ENCODE results near the gene AGAP1. TPM values are rescaled to one million over a fixed set of nuclear protein-coding genes. Genes with fewer than 3 reads are reported as not detected.
"Not testable (repeated sequence)": the region's sequence is repeated elsewhere in the genome, so short reads cannot be mapped to it uniquely, and the experiment has no call there.

Gene AGAP1
- total RNA-seq, 2 experiments from 2014 or later = 1.6 to 2.4 TPM

GRCh38 chr2:235931676-235932075, 437.8 kb downstream of the AGAP1 start:
- POLR2A ChIA-PET = no interaction called here
- CTCF ChIA-PET = no interaction called here

DNA sequence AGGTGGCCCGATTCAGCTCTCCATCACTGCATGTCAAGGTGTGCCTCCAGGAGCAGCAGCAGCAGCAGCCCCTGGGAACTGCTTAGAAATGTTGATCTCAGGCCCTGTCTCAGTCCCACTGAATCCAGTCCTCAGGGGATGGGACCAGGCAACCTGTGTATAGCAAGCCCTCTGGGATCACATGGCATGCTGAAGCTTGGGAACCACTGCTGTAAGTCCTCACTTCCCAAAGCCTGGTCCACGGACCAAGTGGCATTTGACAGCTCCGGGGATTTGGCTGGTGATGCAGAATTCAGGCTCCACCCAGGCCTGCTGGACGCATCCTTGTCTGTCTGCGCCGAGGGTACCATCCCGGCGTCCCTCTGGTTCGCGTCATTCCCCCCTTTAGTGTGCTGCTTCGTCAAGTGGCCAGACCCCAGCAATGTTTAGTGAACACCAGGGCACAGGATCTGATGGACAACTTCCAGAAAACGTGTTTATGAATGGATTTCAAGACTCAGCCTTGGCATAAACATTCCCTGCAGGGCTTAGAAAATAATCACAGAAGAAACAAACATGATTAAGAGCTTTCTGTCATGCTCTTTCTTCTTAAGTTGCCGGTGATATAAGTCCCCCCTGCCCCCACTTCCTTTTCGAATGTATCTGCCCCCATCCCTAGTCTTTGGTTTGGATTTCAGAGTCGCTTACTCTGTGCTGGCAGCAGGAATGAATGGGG, 440.4 kb downstream of the AGAP1 start:
- CTCF ChIA-PET = no interaction called here

GRCh38 chr2:235934774-235935484, 441.1 kb downstream of the AGAP1 start:
- ChIA-PET CTCF (no interaction called here), POLR2A (no interaction called here)

More for the DNA sequence above, 440.4 kb downstream of the AGAP1 start:
- POLR2A ChIA-PET = no interaction called here

DNA sequence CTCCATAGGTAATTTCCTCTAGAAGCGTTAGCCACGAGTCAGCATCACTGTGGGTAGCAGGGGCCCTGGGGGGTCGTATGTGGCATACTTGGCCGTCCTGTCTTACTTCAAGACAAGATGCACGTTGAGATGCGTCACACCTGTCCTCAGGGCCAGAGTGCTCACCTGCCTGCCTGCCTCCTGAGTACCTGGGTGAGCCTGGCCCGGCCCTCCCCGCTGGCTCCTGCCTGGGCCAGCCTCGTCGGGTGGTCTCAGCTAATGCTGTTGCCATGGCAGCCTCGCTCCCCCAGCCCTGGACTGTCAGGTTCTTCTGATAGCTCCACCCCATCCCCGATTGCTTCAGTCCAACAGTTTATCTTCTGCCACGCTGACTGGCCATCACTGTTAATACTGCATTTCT, 441.9 kb downstream of the AGAP1 start:
- ChIA-PET POLR2A (no interaction called here), CTCF (no interaction called here)

DNA sequence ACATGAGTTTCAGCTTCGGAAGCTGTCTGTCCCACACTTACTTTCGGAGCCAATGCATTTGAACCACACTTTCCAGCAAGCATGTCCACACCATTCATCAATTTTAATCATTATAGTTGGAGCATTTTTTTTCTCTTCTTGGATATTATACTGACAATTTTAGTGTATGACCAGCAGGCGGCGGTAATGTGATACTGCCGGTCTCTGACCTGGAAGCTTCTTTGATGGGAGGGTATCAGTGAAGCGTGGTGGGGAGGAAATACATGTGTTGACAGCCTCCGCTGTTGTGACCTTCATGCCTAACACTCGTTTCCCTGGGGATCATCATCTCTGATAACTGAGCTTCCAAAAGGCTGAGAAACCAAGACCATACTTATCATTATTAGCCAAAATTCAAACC, 442.6 kb downstream of the AGAP1 start:
- CTCF ChIA-PET = no interaction called here
- POLR2A ChIA-PET = interaction anchor here (0.6 kb wide), 1 partner anchor 250 kb away, joined by 3 read pairs; no protein-coding TSS in a partner anchor

GRCh38 chr2:235937087-235937486, 443.2 kb downstream of the AGAP1 start:
- CTCF ChIA-PET = no interaction called here
- POLR2A ChIA-PET = interaction anchor here (0.6 kb wide), 1 partner anchor 249 kb away, joined by 3 read pairs; no protein-coding TSS in a partner anchor

DNA sequence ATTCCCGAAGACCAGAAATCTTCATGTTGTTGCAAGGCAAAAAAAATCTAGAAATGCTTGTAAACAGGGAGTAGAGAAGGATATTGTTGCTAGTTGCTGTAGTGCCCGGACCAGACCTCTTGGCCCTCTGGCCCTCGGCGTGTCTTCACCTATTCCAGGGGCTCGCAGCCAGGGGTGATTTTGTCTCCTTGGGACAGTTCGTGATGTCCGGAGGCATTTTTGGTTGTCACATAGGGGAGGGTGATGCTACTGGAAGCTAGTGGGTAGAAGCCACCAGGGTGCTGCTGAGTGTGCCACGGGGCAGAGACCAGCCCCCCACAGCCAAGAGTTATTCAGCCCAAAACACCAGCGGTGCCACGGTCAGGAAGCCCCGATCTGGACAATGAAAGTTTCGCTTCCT, 443.7 kb downstream of the AGAP1 start:
- CTCF ChIA-PET = no interaction called here
- POLR2A ChIA-PET = no interaction called here

DNA sequence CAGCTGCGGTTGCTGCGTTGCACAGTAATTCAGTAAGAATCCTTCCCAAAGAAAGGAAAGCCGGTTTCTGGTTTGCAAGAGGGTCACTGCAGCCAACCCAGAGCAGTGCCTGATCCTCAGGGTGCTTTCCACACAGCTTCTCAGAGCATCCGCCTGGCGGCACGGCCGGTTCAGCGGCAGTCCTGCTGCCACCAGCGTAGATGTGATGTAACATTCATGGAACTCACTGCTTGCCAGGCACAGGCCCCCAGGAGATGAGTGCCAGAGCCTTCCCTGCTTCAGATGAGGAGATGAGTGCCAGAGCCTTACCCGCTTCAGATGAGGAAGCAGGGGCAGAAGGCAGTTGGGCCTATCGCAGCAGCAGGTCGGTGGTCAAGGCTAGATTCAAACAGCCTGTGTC, 444.1 kb downstream of the AGAP1 start:
- POLR2A ChIA-PET = no interaction called here
- CTCF ChIA-PET = no interaction called here

DNA sequence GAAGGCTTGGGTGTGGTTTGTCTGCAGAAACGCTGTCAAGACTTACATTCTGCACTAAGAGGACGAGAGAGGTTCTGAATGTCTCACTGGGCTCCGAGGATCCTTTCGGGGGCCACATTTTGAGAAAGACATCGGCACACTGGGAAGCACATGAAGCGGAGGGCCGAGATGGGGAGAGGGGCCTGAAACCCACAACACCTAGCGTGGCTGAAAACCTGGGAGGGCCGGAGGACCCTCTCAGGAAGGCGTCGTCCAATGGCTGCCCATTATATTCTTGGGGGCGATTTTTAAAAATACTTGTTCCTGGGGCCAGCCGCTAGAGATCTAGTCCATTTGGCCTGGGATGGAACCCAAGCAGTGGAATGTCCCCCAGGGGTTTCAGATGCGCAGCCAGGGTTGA, 444.8 kb downstream of the AGAP1 start:
- ChIA-PET CTCF (no interaction called here), POLR2A (no interaction called here)

DNA sequence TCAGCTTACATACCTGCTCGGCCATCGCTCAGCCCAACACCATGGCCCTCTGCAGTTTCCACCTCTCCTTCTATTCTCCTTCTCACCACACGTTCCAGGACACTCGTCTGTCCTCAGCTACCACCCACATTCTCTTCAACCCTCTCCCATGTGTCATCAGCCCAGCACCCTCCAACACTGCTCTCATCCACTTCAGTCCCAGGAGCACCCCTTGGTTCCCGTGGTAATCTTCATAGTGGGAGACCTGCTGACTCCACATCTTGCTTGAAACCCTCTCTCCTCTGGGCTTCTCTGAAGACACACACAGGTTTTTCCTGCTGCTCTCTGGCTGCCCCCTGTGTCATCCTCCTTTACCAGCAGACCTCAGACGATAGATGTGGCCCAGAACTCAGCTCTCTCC, 445.6 kb downstream of the AGAP1 start:
- POLR2A ChIA-PET = no interaction called here
- CTCF ChIA-PET = no interaction called here

DNA sequence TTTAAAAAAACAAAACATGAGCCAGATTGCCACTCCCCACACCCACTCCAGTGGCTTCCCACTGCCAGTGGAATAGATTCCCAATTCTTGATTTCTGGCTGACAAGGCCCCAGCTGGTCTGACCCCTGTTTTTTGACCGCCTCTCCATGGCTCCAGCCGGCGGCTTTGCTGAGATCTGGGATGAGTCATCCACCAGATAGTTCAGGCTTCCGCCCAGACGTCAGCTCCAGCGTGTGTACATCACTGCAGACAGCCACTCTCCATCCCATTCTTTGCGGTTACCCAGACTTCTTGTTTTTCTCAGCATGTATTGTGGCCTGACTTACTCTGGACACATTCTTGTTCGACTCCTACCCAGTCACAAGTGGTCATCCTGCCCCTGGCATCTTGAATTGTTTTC, 446.5 kb downstream of the AGAP1 start:
- ChIA-PET CTCF (no interaction called here), POLR2A (no interaction called here)

DNA sequence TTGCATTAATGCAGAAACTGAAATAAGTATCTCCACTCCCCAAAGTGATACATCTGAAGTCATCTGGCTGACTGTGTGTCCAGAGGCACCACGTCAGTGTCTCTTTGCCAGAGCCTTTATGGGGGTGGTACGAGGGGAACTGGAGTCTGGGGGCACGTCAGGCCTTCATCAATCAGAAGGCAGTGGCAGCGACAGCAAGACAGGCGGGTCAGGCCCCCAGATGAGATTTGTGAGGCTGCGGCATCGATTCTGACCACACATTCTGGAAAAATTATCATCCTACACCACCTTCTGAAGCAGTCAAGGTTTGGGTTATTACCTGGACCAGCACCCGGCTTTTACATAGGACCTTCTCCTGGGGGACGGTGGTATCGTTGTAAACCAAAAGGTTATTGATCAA, 450.7 kb downstream of the AGAP1 start:
- POLR2A ChIA-PET = no interaction called here
- CTCF ChIA-PET = no interaction called here

GRCh38 chr2:235945608-235946140, 451.8 kb downstream of the AGAP1 start:
- CTCF ChIA-PET = interaction anchor here (0.5 kb wide), 1 partner anchor 202 kb away, joined by 4 read pairs; no protein-coding TSS in a partner anchor

GRCh38 chr2:235946590-235946989, 452.7 kb downstream of the AGAP1 start:
- POLR2A ChIA-PET = no interaction called here
- CTCF ChIA-PET = no interaction called here

More at GRCh38 chr2:235945608-235946140, 451.8 kb downstream of the AGAP1 start:
- POLR2A ChIA-PET = no interaction called here

DNA sequence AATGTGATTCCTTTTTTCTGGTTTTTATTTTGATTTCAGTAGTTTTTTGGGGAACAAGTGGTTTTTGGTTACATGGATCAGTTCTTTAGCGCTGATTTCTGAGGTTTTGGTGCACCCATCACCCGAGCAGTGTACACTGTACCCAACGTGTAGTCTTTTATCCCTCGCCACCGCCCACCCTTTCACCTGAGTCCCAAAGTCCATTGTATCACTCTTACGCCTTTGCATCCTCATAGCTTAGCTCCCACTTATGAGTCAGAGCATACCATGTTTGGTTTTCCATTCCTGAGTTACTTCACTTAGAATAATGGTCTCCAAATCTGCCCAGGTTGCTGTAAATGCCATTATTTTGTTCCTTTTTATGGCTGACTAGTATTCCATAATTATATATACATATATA, 453.2 kb downstream of the AGAP1 start:
- CTCF ChIA-PET, POLR2A ChIA-PET: not testable (repeated sequence)

DNA sequence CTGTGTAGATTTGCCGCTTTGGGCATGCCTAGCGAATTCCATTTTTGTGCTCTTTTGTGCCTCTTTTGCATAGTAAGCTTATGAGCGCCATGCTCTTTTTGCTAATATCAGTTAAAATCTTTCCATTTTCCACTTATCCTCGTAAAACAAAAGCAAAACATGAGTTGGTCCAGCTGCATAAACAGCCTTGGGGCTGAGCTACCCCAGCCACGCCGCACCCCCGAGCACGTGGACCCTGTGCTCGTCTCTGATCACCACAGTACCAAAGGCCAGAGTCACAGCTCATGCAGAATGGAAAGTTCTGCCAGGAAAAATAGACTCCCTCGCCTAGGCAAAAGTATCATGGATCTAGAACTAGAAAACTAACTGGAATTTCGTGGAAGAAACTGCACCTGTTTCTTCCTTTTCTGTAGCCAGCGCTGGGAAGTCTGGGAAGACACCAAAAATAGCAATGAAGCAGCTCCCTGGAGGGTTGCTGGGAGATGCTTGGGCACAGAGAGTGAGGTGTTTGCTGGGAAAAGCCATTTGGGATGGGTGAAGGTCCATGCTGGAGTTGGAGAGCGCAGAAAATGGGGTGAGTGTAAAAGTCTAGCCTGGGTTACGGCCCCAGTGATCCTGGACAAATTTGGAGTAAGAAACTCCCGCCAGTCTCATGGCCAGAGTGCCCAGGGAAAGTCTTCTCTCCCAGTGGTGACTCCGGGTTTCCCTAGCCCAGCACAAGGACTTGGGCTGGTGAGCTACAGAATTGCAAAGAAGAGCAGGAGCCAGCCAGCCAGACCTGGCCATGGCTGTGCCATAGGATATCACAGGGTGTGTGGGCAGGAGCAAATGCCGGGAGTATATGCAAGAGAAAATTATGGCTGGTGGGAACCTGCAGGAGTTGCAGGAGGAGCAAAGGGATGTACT, 456.0 kb downstream of the AGAP1 start:
- CTCF ChIA-PET = no interaction called here
- POLR2A ChIA-PET = no interaction called here

GRCh38 chr2:235950473-235950809, 456.6 kb downstream of the AGAP1 start:
- ChIA-PET CTCF (no interaction called here), POLR2A (no interaction called here)

DNA sequence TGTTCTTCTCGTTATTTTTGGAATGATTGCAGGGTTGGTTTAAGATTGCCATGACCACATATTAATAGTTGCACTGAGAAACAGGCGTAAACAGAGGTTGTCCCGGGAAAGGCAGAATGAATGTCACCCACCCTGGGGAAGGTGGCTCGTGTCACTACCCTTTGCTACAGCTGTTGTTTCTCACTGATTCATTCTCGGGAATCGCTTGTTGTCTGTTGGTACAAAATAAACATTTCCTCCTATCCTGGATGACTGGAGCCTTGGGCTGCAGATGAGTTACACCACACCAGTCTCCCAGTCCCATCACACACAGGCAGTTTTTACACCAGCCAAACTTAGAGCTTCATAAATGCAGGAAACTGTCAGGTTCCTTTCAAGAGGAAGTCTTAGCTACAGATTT, 457.6 kb downstream of the AGAP1 start:
- ChIA-PET CTCF (no interaction called here), POLR2A (no interaction called here)

DNA sequence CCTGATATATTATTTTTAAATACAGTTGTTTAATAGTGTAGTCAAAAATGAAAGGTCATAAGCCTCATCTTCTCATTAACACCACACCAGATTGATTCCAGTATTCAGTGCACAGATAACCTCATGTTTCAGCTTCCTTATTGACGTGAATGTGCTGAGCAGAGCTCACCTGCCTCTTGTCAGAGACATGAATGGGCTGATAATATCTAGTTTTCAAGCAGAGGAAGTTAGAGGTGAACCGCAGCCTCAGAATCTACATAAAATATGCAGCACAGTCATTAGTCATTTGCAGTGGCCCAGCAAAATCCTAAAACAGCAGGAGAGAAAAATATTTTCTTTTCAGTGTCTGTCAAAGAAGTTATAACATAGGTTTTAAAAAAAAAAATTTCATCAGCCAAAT, 458.1 kb downstream of the AGAP1 start:
- POLR2A ChIA-PET = no interaction called here
- CTCF ChIA-PET = no interaction called here

GRCh38 chr2:235952714-235953113, 458.9 kb downstream of the AGAP1 start:
- ChIA-PET POLR2A (no interaction called here), CTCF (no interaction called here)

DNA sequence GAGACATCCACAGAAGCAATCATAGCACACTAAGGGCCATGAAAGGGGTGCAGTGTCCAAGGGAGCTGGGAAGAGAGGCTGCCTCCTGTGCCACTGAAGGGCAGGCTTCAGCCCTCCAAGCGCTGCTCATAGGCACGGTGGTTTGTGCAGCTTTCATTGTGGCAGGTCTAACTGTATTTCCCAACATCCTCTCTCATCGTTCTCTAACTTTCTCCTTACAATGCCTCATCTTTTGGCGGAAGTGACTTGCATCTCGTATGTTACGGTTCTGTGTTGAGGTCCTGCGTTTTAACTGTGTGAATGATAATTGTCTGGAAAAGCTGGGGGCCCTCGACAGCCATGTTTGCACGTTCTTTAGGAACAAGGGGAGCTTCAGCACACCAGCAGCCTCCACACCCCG, 460.4 kb downstream of the AGAP1 start:
- ChIA-PET CTCF (no interaction called here), POLR2A (no interaction called here)
